ENCODE results near the gene AQP10.

DNA sequence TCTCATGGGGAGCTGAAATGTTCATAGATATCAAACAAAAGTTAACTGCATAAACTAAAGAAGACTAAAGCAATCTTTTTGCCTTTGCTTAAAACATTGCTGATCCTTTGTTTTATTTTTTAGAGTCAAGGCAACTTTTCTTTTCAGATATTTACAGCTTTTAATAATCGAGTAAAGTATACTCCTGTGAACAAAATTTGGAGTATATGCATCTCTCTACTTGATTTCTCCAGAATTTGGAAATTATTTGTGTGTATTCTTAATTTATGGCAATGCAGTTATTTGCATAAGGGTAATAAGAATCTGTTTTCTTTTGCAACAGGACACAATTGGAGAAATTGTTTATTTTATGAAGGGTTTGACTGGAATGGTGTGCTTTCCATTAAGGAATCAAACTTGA, 4.2 kb upstream of the AQP10 start:
- TF ChIP-seq, protein P1, sequence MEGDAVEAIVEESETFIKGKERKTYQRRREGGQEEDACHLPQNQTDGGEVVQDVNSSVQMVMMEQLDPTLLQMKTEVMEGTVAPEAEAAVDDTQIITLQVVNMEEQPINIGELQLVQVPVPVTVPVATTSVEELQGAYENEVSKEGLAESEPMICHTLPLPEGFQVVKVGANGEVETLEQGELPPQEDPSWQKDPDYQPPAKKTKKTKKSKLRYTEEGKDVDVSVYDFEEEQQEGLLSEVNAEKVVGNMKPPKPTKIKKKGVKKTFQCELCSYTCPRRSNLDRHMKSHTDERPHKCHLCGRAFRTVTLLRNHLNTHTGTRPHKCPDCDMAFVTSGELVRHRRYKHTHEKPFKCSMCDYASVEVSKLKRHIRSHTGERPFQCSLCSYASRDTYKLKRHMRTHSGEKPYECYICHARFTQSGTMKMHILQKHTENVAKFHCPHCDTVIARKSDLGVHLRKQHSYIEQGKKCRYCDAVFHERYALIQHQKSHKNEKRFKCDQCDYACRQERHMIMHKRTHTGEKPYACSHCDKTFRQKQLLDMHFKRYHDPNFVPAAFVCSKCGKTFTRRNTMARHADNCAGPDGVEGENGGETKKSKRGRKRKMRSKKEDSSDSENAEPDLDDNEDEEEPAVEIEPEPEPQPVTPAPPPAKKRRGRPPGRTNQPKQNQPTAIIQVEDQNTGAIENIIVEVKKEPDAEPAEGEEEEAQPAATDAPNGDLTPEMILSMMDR (IDR thresholded peaks at IDR 0.05): no peak
- TF ChIP-seq POLR2A (IDR thresholded peaks at IDR 0.05): no peak
